HepG2 (cell line): ENCODE measurements around the gene COPS7A. TPM values are rescaled to one million over a fixed set of nuclear protein-coding genes. Genes with fewer than 3 reads are reported as not detected.

Experiments used
- CEBPG ChIP-seq: IDR thresholded peaks from 2 replicates; pipeline ENCODE4 v1.6.1; 2016
- GATAD2A ChIP-seq: IDR thresholded peaks from 2 replicates; pipeline ENCODE4 v1.6.1; 2016
- HNRNPL ChIP-seq: fragments of 200-400 bp; formaldehyde crosslinking; IDR thresholded peaks from 2 replicates; pipeline ENCODE4 v1.6.1; 2017; ENCODE audit warnings: mild to moderate bottlenecking, low read depth, low read length
- KLF13 ChIP-seq: sonication (generic); formaldehyde crosslinking; IDR thresholded peaks from 2 replicates; pipeline ENCODE4 v1.4.0; 2020; ENCODE audit warnings: mild to moderate bottlenecking, missing genetic modification reagents
- MTA1 ChIP-seq: sonication (generic); formaldehyde crosslinking; IDR thresholded peaks from 2 replicates; pipeline ENCODE4 v1.4.0; 2020; ENCODE audit warnings: missing genetic modification reagents, mild to moderate bottlenecking, borderline replicate concordance
- POGZ ChIP-seq: sonication (generic); formaldehyde crosslinking; IDR thresholded peaks from 2 replicates; pipeline ENCODE4 v1.4.0; 2020; ENCODE audit warnings: mild to moderate bottlenecking, missing genetic modification reagents
- RFX1 ChIP-seq: fragments of 450-650 bp; IDR thresholded peaks from 2 replicates; pipeline ENCODE4 v1.6.1; 2017
- SIN3A ChIP-seq: IDR thresholded peaks from 2 replicates; pipeline ENCODE4 v1.6.1; 2011; ENCODE audit warnings: low read depth, mild to moderate bottlenecking, control low read depth, low read length, borderline replicate concordance
- U2AF2 ChIP-seq: fragments of 200-400 bp; formaldehyde crosslinking; IDR thresholded peaks from 2 replicates; pipeline ENCODE4 v1.6.1; 2017; ENCODE audit warnings: low read depth, mild to moderate bottlenecking, low read length
- ZNF33A ChIP-seq: sonication (generic); formaldehyde crosslinking; IDR thresholded peaks from 2 replicates; pipeline ENCODE4 v1.5.1; 2020; ENCODE audit warnings: missing genetic modification reagents, mild to moderate bottlenecking, moderate library complexity, borderline replicate concordance
- ZNF850 ChIP-seq: sonication (generic); formaldehyde crosslinking; conservative IDR thresholded peaks from 2 replicates; pipeline ENCODE4 v1.9.0; 2021; ENCODE audit warnings: mild to moderate bottlenecking, missing genetic modification reagents
- polyA plus RNA-seq, 8 experiments: library from polyadenylated mRNA; depleted of rRNA in 3 of 8; stranded (reverse) in 7 of 8; unstranded in 1 of 8; fragments of >200 nt; fragmentation: Illumina TruSeq in 4 of 8; extraction: Trizol in 4 of 8; gene quantifications; 2 replicates each; pipeline versions ENCODE4 v1.2.1 to v1.2.3, GENCODE V29; 2011 to 2016; ENCODE audit warnings: low read depth in 4 of 8, missing spikeins in 1 of 8, mixed read lengths in 1 of 8; ENCODE audit not compliant: insufficient read depth in 1 of 8
- total RNA-seq, 5 experiments: library from RNA; depleted of rRNA; stranded (reverse); fragments of >200 nt; fragmentation: Illumina TruSeq; extraction: Trizol; gene quantifications; 2 replicates each; pipeline ENCODE4 v1.2.3, GENCODE V29; 2016; ENCODE audit warnings: low read depth in 1 of 5
- TF ChIP-seq, protein P1 (sequence below): sonication (generic); formaldehyde crosslinking; conservative IDR thresholded peaks from 2 replicates; pipeline ENCODE4 v1.8.0; 2022; ENCODE audit warnings: mild to moderate bottlenecking, moderate library complexity, missing genetic modification reagents
- TF ChIP-seq, protein P2 (sequence below): sonication (generic); formaldehyde crosslinking; IDR thresholded peaks from 2 replicates; pipeline ENCODE4 v1.8.0; 2022; ENCODE audit warnings: mild to moderate bottlenecking, missing genetic modification reagents, moderate library complexity
- TF ChIP-seq, protein P3 (sequence below): sonication (generic); formaldehyde crosslinking; IDR thresholded peaks from 2 replicates; pipeline ENCODE4 v1.4.0; 2020; ENCODE audit warnings: missing genetic modification reagents, borderline replicate concordance
- TF ChIP-seq, protein P4 (sequence below): sonication (generic); formaldehyde crosslinking; IDR thresholded peaks from 2 replicates; pipeline ENCODE4 v1.9.0; 2022; ENCODE audit warnings: low read depth, missing genetic modification reagents
- TF ChIP-seq, protein P5 (sequence below): sonication (generic); formaldehyde crosslinking; IDR thresholded peaks from 2 replicates; pipeline ENCODE4 v1.8.1; 2023; ENCODE audit warnings: missing genetic modification reagents, inconsistent platforms, borderline replicate concordance
- TF ChIP-seq, protein P6 (sequence below): sonication (generic); formaldehyde crosslinking; IDR thresholded peaks from 2 replicates; pipeline ENCODE4 v1.5.0; 2020; ENCODE audit warnings: missing genetic modification reagents, mild to moderate bottlenecking, borderline replicate concordance

COPS7A gene
- total and polyA plus RNA-seq, 2 of the 13 experiments (the other 11 are each of a cell fraction or from before 2014, with no cell fraction given), result 40.0 to 73.6 TPM

DNA sequence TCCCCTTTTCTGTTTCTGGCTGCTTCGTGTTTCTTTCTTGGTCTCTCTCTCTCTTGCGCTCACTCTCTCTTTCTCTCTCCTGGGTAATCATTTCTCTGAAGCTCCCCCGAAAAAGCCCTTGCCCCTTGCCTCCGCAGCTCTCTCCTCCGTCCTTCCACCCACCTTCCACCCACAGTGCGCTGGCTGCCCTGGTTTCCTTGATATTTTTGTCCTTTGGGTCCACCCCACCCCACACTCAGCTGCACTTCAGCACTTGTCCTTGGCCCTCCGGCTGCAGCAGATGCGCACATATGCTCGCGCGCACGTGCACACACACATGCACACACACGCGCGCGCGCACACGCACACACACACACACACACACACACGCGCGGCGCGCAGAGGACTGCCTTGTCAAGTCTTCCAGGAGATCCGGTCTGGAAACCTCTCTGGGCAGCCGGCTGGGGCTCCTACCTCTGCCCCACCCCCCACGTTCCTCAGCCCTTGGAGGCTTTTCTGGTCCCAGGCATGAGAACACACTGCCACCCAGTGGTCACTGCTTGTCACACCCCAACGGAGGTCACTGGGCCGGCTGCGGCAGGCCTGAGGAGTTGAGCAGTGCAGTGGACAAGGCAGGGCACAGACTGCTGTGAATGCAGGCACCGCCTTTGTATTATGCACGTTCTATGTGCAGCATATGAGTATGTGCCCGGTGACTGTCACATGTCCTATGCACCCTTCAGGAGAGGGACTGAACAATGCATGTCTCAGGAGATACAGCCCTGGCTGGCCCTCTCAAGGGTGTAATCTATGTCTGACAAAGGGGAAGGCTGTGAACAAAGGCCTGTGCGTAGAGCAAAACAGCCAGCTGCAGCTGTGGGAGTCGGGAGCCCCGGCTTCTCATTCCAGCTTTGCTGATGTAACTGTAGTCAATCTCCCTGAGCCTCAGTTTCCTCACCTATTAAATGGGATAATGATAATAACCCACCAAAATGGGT is 55.0 kb downstream of the COPS7A start (continued):
- TF ChIP-seq, protein P1, sequence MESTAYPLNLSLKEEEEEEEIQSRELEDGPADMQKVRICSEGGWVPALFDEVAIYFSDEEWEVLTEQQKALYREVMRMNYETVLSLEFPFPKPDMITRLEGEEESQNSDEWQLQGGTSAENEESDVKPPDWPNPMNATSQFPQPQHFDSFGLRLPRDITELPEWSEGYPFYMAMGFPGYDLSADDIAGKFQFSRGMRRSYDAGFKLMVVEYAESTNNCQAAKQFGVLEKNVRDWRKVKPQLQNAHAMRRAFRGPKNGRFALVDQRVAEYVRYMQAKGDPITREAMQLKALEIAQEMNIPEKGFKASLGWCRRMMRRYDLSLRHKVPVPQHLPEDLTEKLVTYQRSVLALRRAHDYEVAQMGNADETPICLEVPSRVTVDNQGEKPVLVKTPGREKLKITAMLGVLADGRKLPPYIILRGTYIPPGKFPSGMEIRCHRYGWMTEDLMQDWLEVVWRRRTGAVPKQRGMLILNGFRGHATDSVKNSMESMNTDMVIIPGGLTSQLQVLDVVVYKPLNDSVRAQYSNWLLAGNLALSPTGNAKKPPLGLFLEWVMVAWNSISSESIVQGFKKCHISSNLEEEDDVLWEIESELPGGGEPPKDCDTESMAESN, result peak; percentile 49; the same call in 1 of the 2 replicates
- peak; percentile 90; the same call in 1 of the 2 replicates for TF ChIP-seq MTA1 (CRISPR knock-in tag)
- TF ChIP-seq ZNF33A (CRISPR knock-in tag), result no peak
- TF ChIP-seq HNRNPL, result 0 out of 2 replicates have a peak, but pooled peaks have one; percentile 45
- TF ChIP-seq, protein P2, sequence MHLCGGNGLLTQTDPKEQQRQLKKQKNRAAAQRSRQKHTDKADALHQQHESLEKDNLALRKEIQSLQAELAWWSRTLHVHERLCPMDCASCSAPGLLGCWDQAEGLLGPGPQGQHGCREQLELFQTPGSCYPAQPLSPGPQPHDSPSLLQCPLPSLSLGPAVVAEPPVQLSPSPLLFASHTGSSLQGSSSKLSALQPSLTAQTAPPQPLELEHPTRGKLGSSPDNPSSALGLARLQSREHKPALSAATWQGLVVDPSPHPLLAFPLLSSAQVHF (CRISPR knock-in tag), result no peak
- TF ChIP-seq, protein P3, sequence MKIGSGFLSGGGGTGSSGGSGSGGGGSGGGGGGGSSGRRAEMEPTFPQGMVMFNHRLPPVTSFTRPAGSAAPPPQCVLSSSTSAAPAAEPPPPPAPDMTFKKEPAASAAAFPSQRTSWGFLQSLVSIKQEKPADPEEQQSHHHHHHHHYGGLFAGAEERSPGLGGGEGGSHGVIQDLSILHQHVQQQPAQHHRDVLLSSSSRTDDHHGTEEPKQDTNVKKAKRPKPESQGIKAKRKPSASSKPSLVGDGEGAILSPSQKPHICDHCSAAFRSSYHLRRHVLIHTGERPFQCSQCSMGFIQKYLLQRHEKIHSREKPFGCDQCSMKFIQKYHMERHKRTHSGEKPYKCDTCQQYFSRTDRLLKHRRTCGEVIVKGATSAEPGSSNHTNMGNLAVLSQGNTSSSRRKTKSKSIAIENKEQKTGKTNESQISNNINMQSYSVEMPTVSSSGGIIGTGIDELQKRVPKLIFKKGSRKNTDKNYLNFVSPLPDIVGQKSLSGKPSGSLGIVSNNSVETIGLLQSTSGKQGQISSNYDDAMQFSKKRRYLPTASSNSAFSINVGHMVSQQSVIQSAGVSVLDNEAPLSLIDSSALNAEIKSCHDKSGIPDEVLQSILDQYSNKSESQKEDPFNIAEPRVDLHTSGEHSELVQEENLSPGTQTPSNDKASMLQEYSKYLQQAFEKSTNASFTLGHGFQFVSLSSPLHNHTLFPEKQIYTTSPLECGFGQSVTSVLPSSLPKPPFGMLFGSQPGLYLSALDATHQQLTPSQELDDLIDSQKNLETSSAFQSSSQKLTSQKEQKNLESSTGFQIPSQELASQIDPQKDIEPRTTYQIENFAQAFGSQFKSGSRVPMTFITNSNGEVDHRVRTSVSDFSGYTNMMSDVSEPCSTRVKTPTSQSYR (CRISPR knock-in tag), result peak; percentile 98
- peak; percentile 78 for TF ChIP-seq GATAD2A (CRISPR knock-in tag)
- no peak for TF ChIP-seq KLF13 (CRISPR knock-in tag)
- peak; percentile 60; the same call in 1 of the 2 replicates for TF ChIP-seq POGZ (CRISPR knock-in tag)
- TF ChIP-seq ZNF850 (CRISPR knock-in tag), result no peak
- no peak for TF ChIP-seq CEBPG (CRISPR knock-in tag)
- TF ChIP-seq SIN3A, result no peak; the same call in 1 of the 2 replicates
- TF ChIP-seq, protein P4, sequence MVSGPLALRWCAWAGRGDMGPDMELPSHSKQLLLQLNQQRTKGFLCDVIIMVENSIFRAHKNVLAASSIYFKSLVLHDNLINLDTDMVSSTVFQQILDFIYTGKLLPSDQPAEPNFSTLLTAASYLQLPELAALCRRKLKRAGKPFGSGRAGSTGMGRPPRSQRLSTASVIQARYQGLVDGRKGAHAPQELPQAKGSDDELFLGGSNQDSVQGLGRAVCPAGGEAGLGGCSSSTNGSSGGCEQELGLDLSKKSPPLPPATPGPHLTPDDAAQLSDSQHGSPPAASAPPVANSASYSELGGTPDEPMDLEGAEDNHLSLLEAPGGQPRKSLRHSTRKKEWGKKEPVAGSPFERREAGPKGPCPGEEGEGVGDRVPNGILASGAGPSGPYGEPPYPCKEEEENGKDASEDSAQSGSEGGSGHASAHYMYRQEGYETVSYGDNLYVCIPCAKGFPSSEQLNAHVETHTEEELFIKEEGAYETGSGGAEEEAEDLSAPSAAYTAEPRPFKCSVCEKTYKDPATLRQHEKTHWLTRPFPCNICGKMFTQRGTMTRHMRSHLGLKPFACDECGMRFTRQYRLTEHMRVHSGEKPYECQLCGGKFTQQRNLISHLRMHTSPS (CRISPR knock-in tag), result peak; percentile 49; the same call in 1 of the 2 replicates
- no peak for TF ChIP-seq RFX1
- TF ChIP-seq, protein P5, sequence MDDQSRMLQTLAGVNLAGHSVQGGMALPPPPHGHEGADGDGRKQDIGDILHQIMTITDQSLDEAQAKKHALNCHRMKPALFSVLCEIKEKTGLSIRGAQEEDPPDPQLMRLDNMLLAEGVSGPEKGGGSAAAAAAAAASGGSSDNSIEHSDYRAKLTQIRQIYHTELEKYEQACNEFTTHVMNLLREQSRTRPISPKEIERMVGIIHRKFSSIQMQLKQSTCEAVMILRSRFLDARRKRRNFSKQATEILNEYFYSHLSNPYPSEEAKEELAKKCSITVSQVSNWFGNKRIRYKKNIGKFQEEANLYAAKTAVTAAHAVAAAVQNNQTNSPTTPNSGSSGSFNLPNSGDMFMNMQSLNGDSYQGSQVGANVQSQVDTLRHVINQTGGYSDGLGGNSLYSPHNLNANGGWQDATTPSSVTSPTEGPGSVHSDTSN, result no peak
- TF ChIP-seq, protein P6, sequence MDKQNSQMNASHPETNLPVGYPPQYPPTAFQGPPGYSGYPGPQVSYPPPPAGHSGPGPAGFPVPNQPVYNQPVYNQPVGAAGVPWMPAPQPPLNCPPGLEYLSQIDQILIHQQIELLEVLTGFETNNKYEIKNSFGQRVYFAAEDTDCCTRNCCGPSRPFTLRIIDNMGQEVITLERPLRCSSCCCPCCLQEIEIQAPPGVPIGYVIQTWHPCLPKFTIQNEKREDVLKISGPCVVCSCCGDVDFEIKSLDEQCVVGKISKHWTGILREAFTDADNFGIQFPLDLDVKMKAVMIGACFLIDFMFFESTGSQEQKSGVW (CRISPR knock-in tag), result no peak
- no peak for TF ChIP-seq U2AF2
